ENCODE results near the gene LRRC52.

The LRRC52 gene

DNA sequence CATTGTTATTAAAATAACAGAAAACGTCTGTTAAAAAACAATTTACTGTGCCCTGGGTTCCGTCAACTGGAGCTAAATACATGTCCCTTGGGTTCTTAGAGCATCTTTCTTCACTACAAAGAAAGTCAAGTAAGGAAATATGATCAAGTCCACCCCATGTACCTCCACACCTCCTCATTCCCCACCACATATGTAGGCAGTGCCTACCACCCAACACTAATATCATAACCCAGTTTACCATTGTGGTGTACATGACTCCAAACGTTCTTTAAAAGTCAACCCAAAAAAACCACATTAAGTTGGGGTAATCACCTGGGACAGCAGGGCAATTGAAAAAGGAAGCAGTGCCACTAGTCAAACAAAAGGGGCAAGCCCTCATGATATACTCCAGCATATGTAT, 7.8 kb upstream of the LRRC52 start:
- TF ChIP-seq, protein P1, sequence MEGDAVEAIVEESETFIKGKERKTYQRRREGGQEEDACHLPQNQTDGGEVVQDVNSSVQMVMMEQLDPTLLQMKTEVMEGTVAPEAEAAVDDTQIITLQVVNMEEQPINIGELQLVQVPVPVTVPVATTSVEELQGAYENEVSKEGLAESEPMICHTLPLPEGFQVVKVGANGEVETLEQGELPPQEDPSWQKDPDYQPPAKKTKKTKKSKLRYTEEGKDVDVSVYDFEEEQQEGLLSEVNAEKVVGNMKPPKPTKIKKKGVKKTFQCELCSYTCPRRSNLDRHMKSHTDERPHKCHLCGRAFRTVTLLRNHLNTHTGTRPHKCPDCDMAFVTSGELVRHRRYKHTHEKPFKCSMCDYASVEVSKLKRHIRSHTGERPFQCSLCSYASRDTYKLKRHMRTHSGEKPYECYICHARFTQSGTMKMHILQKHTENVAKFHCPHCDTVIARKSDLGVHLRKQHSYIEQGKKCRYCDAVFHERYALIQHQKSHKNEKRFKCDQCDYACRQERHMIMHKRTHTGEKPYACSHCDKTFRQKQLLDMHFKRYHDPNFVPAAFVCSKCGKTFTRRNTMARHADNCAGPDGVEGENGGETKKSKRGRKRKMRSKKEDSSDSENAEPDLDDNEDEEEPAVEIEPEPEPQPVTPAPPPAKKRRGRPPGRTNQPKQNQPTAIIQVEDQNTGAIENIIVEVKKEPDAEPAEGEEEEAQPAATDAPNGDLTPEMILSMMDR (IDR thresholded peaks at IDR 0.05; ENCODE audit: low read depth, low read length), result no peak
- DNase-seq (ENCODE audit: low read depth in 2 of 2), result no peak

GRCh38 chr1:165537356-165538109, 6.3 kb upstream of the LRRC52 start:
- DNase-seq (ENCODE audit: low read depth in 2 of 2), result no peak

More for the DNA sequence above, 7.8 kb upstream of the LRRC52 start:
- no peak overlapping the region for H3K4me3 ChIP-seq (replicated peaks in 1 of 2; ENCODE audit: low read depth in 2 of 2, low read length in 2 of 2)

DNA sequence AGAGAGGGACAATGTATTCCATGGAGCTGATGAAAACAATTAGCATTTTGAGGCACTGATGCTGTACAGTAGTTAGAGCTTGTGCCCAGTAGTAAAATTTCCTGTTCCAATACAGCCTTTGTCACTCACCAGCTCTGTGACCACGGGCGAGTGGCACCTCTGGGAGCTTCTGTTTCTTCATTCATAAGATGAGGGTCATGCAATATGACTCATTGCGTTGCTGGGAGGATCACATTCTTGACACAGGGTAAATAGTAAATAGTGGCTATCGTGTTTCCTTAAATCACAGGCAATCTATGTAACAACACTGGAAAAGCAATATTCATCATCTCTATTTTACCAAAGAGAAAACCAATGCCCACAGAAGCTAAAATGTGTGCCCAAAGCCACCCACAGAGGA, 4.5 kb upstream of the LRRC52 start:
- no peak for DNase-seq (ENCODE audit: low read depth in 2 of 2)
- TF ChIP-seq, protein P1 (IDR thresholded peaks at IDR 0.05; ENCODE audit: low read depth, low read length), result no peak
- no peak overlapping the region for H3K4me3 ChIP-seq (replicated peaks in 1 of 2; ENCODE audit: low read depth in 2 of 2, low read length in 2 of 2)

More at GRCh38 chr1:165537356-165538109, 6.3 kb upstream of the LRRC52 start:
- TF ChIP-seq, protein P1 (IDR thresholded peaks at IDR 0.05; ENCODE audit: low read depth, low read length), result no peak
- H3K4me3 ChIP-seq (replicated peaks in 1 of 2; ENCODE audit: low read depth in 2 of 2, low read length in 2 of 2), result no peak overlapping the region

GRCh38 chr1:165539908-165540307, 3.9 kb upstream of the LRRC52 start:
- DNase-seq (ENCODE audit: low read depth in 2 of 2), result no peak
- TF ChIP-seq, protein P1 (IDR thresholded peaks at IDR 0.05; ENCODE audit: low read depth, low read length), result no peak
- H3K4me3 ChIP-seq (replicated peaks in 1 of 2; ENCODE audit: low read depth in 2 of 2, low read length in 2 of 2), result no peak overlapping the region

DNA sequence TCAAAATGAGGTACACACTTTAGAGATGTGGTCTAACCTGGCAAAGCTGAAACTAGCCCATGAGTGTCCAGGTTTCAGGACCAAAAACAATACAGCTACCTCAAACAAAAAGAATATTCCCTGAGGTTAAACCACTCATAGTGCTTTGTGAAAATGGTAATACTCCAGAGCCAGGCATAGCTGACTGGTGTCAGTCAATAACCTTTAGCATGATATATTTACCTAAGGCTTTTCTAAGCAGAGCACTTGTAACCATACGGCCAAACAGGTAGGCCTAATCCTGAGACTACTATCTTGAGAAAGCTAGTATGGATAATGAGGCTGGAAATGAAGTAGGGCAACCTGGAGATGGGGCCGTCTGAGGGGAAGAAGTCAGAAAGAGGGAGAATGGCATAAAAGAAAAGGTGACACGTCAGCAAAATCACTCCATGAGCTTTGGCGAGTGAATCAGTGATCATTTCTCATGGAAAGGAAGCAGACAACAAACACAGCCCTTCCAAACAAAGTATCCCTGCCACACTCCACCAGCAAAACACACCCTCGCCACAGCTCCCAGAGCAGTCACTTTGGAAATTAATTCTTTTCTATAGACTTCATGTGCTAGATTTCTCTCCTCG, 1.7 kb upstream of the LRRC52 start:
- TF ChIP-seq, protein P1 (IDR thresholded peaks at IDR 0.05; ENCODE audit: low read depth, low read length), result no peak
- no peak for DNase-seq (ENCODE audit: low read depth in 2 of 2)

DNA sequence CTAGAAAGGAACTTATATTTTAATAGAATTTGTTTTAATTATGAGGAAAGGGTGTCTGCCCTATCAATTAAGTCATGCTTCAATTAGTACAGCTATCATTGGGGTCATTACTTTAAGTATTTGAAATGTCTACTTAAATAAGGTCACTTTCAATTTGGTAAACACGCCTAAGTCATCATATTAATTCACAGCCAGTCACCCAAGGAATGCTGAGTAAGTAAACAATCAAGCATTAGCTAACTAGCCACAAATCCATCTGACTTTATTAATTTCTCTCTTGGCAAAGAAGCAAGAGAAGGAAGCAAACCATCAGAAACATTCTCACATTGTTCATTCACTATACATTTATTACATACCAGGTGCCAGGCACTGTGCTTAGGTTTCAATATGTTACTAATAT, 1.2 kb upstream of the LRRC52 start:
- TF ChIP-seq, protein P1 (IDR thresholded peaks at IDR 0.05; ENCODE audit: low read depth, low read length), result no peak
- H3K4me3 ChIP-seq (replicated peaks in 1 of 2; ENCODE audit: low read depth in 2 of 2, low read length in 2 of 2), result no peak overlapping the region
- DNase-seq (ENCODE audit: low read depth in 2 of 2), result no peak

More for the DNA sequence above, 1.7 kb upstream of the LRRC52 start:
- no peak overlapping the region for H3K4me3 ChIP-seq (replicated peaks in 1 of 2; ENCODE audit: low read depth in 2 of 2, low read length in 2 of 2)

Data from cardiac fibroblast (primary cell).